IMR-90 (cell line): ENCODE measurements around the gene ADGRG6. TPM values are rescaled to one million over a fixed set of nuclear protein-coding genes. Genes with fewer than 3 reads are reported as not detected.

ENCODE experiments used
- ATAC-seq: fragments of 200-7000 bp; cut with Tn5 transposase; 2 replicates; pipeline ENCODE4 v1.9.1; 2020; ENCODE audit warnings: low read depth, mild to moderate bottlenecking, moderate library complexity
- BruUV-seq: library from RNA; stranded (reverse); fragments of 400-500 nt; replicated peaks from 2 replicates; lab custom pipeline; 2021; lab: Mats Ljungman, UMichigan
- CTCF ChIA-PET: fragments of 300-600 bp; formaldehyde crosslinking; extraction: SDS; loops from one replicate; lab custom pipeline; 2021; ENCODE audit warnings: antibody characterized with exemption; lab: Yijun Ruan, JAX
- POLR2A ChIA-PET: fragments of 300-600 bp; sonication (Branson Sonifier 250); formaldehyde crosslinking; loops from one replicate; lab custom pipeline; 2022; ENCODE audit warnings: antibody characterized with exemption; ENCODE audit not compliant: unreplicated experiment; lab: Charles Lee
- DNase-seq: peaks from one replicate; pipeline ENCODE4 v3.0.0; 2013
- H2AFZ ChIP-seq: replicated peaks from 2 replicates; pipeline ENCODE3; 2013; ENCODE audit warnings: low read length, mild to moderate bottlenecking; ENCODE audit not compliant: poor library complexity
- H2AK5ac ChIP-seq: 2 replicates; pipeline ENCODE4 v1.6.1; 2013; ENCODE audit warnings: low read depth, low read length, inconsistent platforms
- H2AK9ac ChIP-seq: replicated peaks from 2 replicates; pipeline ENCODE3; 2013; ENCODE audit warnings: mild to moderate bottlenecking, low read depth, low read length, moderate library complexity; ENCODE audit not compliant: poor library complexity
- H2BK120ac ChIP-seq: 2 replicates; pipeline ENCODE4 v1.6.1; 2013; ENCODE audit warnings: low read depth, low read length, inconsistent platforms
- H2BK15ac ChIP-seq: 3 replicates; pipeline ENCODE4 v1.6.1; 2013; ENCODE audit warnings: low read depth, low read length, inconsistent platforms
- H2BK20ac ChIP-seq: 2 replicates; pipeline ENCODE4 v1.6.1; 2013; ENCODE audit warnings: low read depth, mild to moderate bottlenecking, inconsistent platforms, low read length, moderate library complexity
- H2BK5ac ChIP-seq: 2 replicates; pipeline ENCODE4 v1.6.1; 2013; ENCODE audit warnings: mild to moderate bottlenecking, low read depth, low read length, inconsistent platforms; ENCODE audit not compliant: poor library complexity, severe bottlenecking
- H3K14ac ChIP-seq: replicated peaks from 2 replicates; pipeline ENCODE4 v1.6.1; 2013; ENCODE audit warnings: low read depth, low read length, inconsistent platforms
- H3K18ac ChIP-seq: 2 replicates; pipeline ENCODE4 v1.6.1; 2013; ENCODE audit warnings: low read depth, low read length, control low read depth
- H3K23ac ChIP-seq: 2 replicates; pipeline ENCODE4 v1.6.1; 2013; ENCODE audit warnings: low read depth, low read length, inconsistent platforms
- H3K27ac ChIP-seq: 2 replicates; pipeline ENCODE4 v1.5.1; 2013; ENCODE audit warnings: mild to moderate bottlenecking, control low read depth, low read length; ENCODE audit not compliant: insufficient read depth
- H3K27me3 ChIP-seq: 2 replicates; pipeline ENCODE4 v1.6.1; 2013; ENCODE audit warnings: low read length; ENCODE audit not compliant: control insufficient read depth, insufficient read depth
- H3K36me3 ChIP-seq: 2 replicates; pipeline ENCODE4 v1.6.1; 2013; ENCODE audit warnings: low read length, mixed read lengths; ENCODE audit not compliant: control insufficient read depth, insufficient read depth
- H3K4ac ChIP-seq: 2 replicates; pipeline ENCODE4 v1.6.1; 2013; ENCODE audit warnings: low read depth, low read length, inconsistent platforms
- H3K4me1 ChIP-seq: 2 replicates; pipeline ENCODE4 v1.6.1; 2013; ENCODE audit warnings: low read length, mixed read lengths; ENCODE audit not compliant: control insufficient read depth, insufficient read depth
- H3K4me2 ChIP-seq: 2 replicates; pipeline ENCODE4 v1.6.1; 2013; ENCODE audit warnings: low read depth, mild to moderate bottlenecking, control low read depth, low read length, moderate library complexity
- H3K4me3 ChIP-seq: 2 replicates; pipeline ENCODE4 v1.5.1; 2013; ENCODE audit warnings: low read depth, mild to moderate bottlenecking, control low read depth, low read length, moderate library complexity; ENCODE audit not compliant: insufficient read depth
- H3K56ac ChIP-seq: 2 replicates; pipeline ENCODE4 v1.6.1; 2013; ENCODE audit warnings: low read length, inconsistent platforms; ENCODE audit not compliant: insufficient read depth; ENCODE audit errors: extremely low read depth
- H3K79me1 ChIP-seq, 2 experiments: 2 replicates each; pipeline ENCODE4 v1.6.1; 2013; ENCODE audit warnings: low read length in 2 of 2, inconsistent platforms in 1 of 2, low read depth in 1 of 2
- H3K9ac ChIP-seq: 2 replicates; pipeline ENCODE4 v1.6.1; 2013; ENCODE audit warnings: low read depth, low read length, control low read depth
- H3K9me1 ChIP-seq: 2 replicates; pipeline ENCODE4 v1.6.1; 2013; ENCODE audit warnings: low read length, inconsistent platforms; ENCODE audit not compliant: insufficient read depth
- H3K9me3 ChIP-seq: 2 replicates; pipeline ENCODE4 v1.6.1; 2013; ENCODE audit warnings: low read length; ENCODE audit not compliant: control insufficient read depth, insufficient read depth
- H4K20me1 ChIP-seq: 2 replicates; pipeline ENCODE4 v1.6.1; 2013; ENCODE audit warnings: low read length, inconsistent platforms; ENCODE audit not compliant: insufficient read depth
- H4K5ac ChIP-seq: 2 replicates; pipeline ENCODE4 v1.6.1; 2013; ENCODE audit warnings: mild to moderate bottlenecking, low read depth, low read length, control low read depth
- H4K8ac ChIP-seq, 2 experiments: 2 replicates each; pipeline ENCODE4 v1.6.1; 2013; ENCODE audit warnings: low read depth in 2 of 2, low read length in 2 of 2, control low read depth in 1 of 2, inconsistent platforms in 1 of 2
- H4K91ac ChIP-seq: 2 replicates; pipeline ENCODE4 v1.6.1; 2013; ENCODE audit warnings: low read depth, low read length, inconsistent platforms; ENCODE audit not compliant: insufficient read depth
- BHLHE40 ChIP-seq: fragments of 150-350 bp; IDR thresholded peaks from 2 replicates; pipeline ENCODE4 v1.6.1; 2016; ENCODE audit warnings: mild to moderate bottlenecking, low read depth, low read length
- CEBPB ChIP-seq: IDR thresholded peaks from 2 replicates; pipeline ENCODE4 v1.6.1; 2012; ENCODE audit warnings: low read depth, low read length, improper control_type of control experiment
- CHD1 ChIP-seq: IDR thresholded peaks from 2 replicates; pipeline ENCODE4 v1.6.1; 2012; ENCODE audit warnings: low read depth, low read length, improper control_type of control experiment
- CTCF ChIP-seq: conservative IDR thresholded peaks from 2 replicates; pipeline ENCODE4 v1.5.1; 2012; ENCODE audit warnings: mild to moderate bottlenecking, low read depth, low read length, improper control_type of control experiment
- FOS ChIP-seq: fragments of 150-350 bp; IDR thresholded peaks from 2 replicates; pipeline ENCODE4 v1.6.1; 2016; ENCODE audit warnings: low read depth, low read length
- MAFK ChIP-seq: IDR thresholded peaks from 2 replicates; pipeline ENCODE4 v1.6.1; 2012; ENCODE audit warnings: low read depth, low read length, improper control_type of control experiment
- MAZ ChIP-seq: IDR thresholded peaks from 2 replicates; pipeline ENCODE4 v1.6.1; 2012; ENCODE audit warnings: low read depth, mild to moderate bottlenecking, low read length, improper control_type of control experiment, moderate library complexity, borderline replicate concordance
- MXI1 ChIP-seq: IDR thresholded peaks from 2 replicates; pipeline ENCODE4 v1.6.1; 2012; ENCODE audit warnings: low read depth, mild to moderate bottlenecking, low read length, moderate library complexity, borderline replicate concordance
- NFE2L2 ChIP-seq: fragments of 150-350 bp; IDR thresholded peaks from 2 replicates; pipeline ENCODE4 v1.6.1; 2016; ENCODE audit warnings: low read depth, mild to moderate bottlenecking, low read length
- POLR2A ChIP-seq: IDR thresholded peaks from 2 replicates; pipeline ENCODE4 v1.6.1; 2012; ENCODE audit warnings: mild to moderate bottlenecking, low read depth, low read length
- RAD21 ChIP-seq: IDR thresholded peaks from 2 replicates; pipeline ENCODE4 v1.6.1; 2012; ENCODE audit warnings: low read length, improper control_type of control experiment
- RCOR1 ChIP-seq: IDR thresholded peaks from 2 replicates; pipeline ENCODE4 v1.6.1; 2012; ENCODE audit warnings: mild to moderate bottlenecking, low read length, improper control_type of control experiment; ENCODE audit not compliant: insufficient replicate concordance
- RFX5 ChIP-seq: IDR thresholded peaks from 2 replicates; pipeline ENCODE4 v1.8.0; 2012; ENCODE audit warnings: low read depth, mild to moderate bottlenecking, low read length, moderate library complexity
- SMC3 ChIP-seq: fragments of 150-350 bp; IDR thresholded peaks from 2 replicates; pipeline ENCODE4 v1.6.1; 2016; ENCODE audit warnings: low read depth, mild to moderate bottlenecking, antibody characterized with exemption, low read length, moderate library complexity
- USF2 ChIP-seq: fragments of 150-350 bp; IDR thresholded peaks from 2 replicates; pipeline ENCODE4 v1.6.1; 2017; ENCODE audit warnings: mild to moderate bottlenecking, antibody characterized with exemption, low read length, low read depth
- WGBS, 2 experiments: methylation state at CpG; one replicate each; pipeline versions ENCODE4 v1.1.5 to v1.1.7; 2013; ENCODE audit warnings: missing lambda C conversion rate in 2 of 2; ENCODE audit not compliant: insufficient read length in 1 of 2; ENCODE audit errors: extremely low coverage in 2 of 2; 5-methylcytosine and 5-hydroxymethylcytosine counted together
- dilution Hi-C: fragments of 300-500 bp; cut with HindIII; formaldehyde crosslinking; loops from one replicate; pipeline ENCODE4 v1.14.3; 2018; ENCODE audit warnings: low sequenced_read_pairs; ENCODE audit not compliant: unreplicated experiment
- in situ Hi-C: fragments of 300-500 bp; cut with MboI; formaldehyde crosslinking; loops from 3 replicates; pipeline ENCODE4 v1.14.3; 2019; ENCODE audit warnings: low sequenced_read_pairs, inconsistent platforms, mixed read lengths
- intact Hi-C: fragments of 100-400 bp; cut with micrococcal nuclease; formaldehyde crosslinking; loops from 2 replicates; pipeline ENCODE4 v1.10.0; 2022
- polyA plus RNA-seq, 3 experiments: library from polyadenylated mRNA; depleted of rRNA; stranded (reverse); fragments of >200 nt; gene quantifications; 2 replicates each; pipeline ENCODE4 v1.2.3, GENCODE V29; 2012; ENCODE audit warnings: low replicate concordance in 1 of 3
- total RNA-seq: library from RNA; depleted of rRNA; stranded (reverse); fragments of >200 nt; gene quantifications from 2 replicates; pipeline ENCODE4 v1.2.3, GENCODE V29; 2012
- TF ChIP-seq, protein P1 (sequence below): fragments of 150-350 bp; IDR thresholded peaks from 2 replicates; pipeline ENCODE4 v1.6.1; 2016; ENCODE audit warnings: low read depth, mild to moderate bottlenecking, low read length, moderate library complexity, borderline replicate concordance

Gene ADGRG6
- total and polyA plus RNA-seq, 2 of the 4 experiments (the other 2 are of a cell fraction) = 10.0 to 20.3 TPM

DNA sequence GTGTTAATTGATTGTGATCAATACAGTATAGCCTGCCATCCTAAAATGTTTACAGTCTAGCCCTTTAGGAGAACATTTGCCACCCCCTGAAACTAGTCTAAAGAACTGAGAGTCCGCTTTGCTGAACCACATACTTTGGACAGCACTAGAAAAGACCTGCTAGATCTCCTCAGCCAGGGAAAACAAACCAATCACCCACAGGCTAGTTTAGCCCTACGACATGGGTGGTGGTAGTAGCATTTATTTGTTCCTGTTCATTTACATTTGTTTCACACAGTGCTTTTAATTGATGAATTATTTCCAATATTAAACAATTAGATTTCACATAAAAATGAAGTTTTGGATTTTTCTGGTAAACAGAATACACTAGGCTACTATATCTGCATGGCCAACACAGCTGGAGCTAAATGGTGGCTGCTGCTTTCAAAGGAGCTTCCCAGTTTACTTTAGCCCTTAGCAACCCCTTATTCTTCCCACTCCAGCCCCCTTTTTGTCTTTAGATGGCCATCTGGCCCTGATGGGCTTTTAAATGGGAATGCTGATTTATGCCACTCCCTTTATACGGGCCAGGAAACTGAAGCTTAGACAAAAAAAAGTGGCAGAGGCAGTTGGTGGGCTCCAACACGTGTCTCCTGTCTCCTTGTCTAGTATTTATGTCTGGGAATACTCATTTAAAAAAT lies 72.4 kb downstream of the ADGRG6 start:
- Histone ChIP-seq H2BK5ac (peak overlapping the region; percentile 87), H3K4me3 (no peak overlapping the region), H3K27ac (peak overlapping the region; percentile 80), H4K91ac (peak overlapping the region; percentile 88), H2BK15ac (peak overlapping the region; percentile 88), H2AK5ac (peak overlapping the region; percentile 91), H2BK20ac (peak overlapping the region; percentile 92), H3K14ac (peak overlapping the region; percentile 88), H2AFZ (peak overlapping the region; percentile 59), H3K56ac (peak overlapping the region; percentile 46; the same call in 1 of the 2 replicates), H3K27me3 (no peaks in the 10 kb centered on the region), H3K9ac (no peak overlapping the region), H3K23ac (peak overlapping the region; percentile 58), H3K4me2 (no peak overlapping the region), H3K36me3 (no peaks in the 10 kb centered on the region), H3K79me1 (peaks cover 5 to 22% of the 10 kb centered on the region in 2 experiments; a peak in 2 of 4 replicates), H4K20me1 (no peaks in the 10 kb centered on the region), H4K8ac (peak overlapping the region; percentile 83 to 92), H3K9me1 (peaks cover 12% of the 10 kb centered on the region), H3K4ac (peak overlapping the region; percentile 93), H3K4me1 (peaks cover 17% of the 10 kb centered on the region), H2AK9ac (no peak overlapping the region), H3K9me3 (no peaks in the 10 kb centered on the region), H2BK120ac (peak overlapping the region; percentile 89), H3K18ac (peak overlapping the region; percentile 6), H4K5ac (peak overlapping the region; percentile 49)
- DNase-seq (no peak), ATAC-seq (no peak)
- intact Hi-C loops (no loop called here), dilution Hi-C loops (no loop called here), in situ Hi-C loops (no loop called here)
- CTCF ChIA-PET = no interaction called here
- TF ChIP-seq FOS (no peak), MXI1 (no peak), RAD21 (no peak), POLR2A (no peak), RCOR1 (no peak), SMC3 (no peak), USF2 (no peak), RFX5 (no peak), BHLHE40 (no peak), CTCF (no peak), CEBPB (no peak), CHD1 (no peak), MAFK (no peak), MAZ (no peak), NFE2L2 (no peak)
- TF ChIP-seq, protein P1, sequence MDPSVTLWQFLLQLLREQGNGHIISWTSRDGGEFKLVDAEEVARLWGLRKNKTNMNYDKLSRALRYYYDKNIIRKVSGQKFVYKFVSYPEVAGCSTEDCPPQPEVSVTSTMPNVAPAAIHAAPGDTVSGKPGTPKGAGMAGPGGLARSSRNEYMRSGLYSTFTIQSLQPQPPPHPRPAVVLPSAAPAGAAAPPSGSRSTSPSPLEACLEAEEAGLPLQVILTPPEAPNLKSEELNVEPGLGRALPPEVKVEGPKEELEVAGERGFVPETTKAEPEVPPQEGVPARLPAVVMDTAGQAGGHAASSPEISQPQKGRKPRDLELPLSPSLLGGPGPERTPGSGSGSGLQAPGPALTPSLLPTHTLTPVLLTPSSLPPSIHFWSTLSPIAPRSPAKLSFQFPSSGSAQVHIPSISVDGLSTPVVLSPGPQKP = no peak
- POLR2A ChIA-PET = no interaction called here
- BruUV-seq = no TSS peak
- no CpG with 5 or more reads among the region's 4 CpGs for WGBS, 2 experiments
